Body of pancreas (tissue), 4 donors: Measurements from ENCODE around the gene GPR158.

ENCODE experiments used
- POLR2A ChIP-seq, 3 donors: fragments of 450-650 bp; IDR thresholded peaks; one replicate each; pipeline ENCODE4 v1.6.1; 2016; ENCODE audit warnings: antibody characterized with exemption in 3 of 3, mild to moderate bottlenecking in 2 of 3
- TF ChIP-seq, protein P1 (sequence below), 7 experiments: fragments of 450-650 bp in 4 of 7; fragments of 200-600 bp in 3 of 7; sonication (generic) in 3 of 7; IDR thresholded peaks; one replicate each; pipeline ENCODE4 v1.5.1; 2016 to 2019; ENCODE audit warnings: antibody characterized with exemption in 7 of 7

- no peak for TF ChIP-seq POLR2A (IDR thresholded peaks at IDR 0.05)
- TF ChIP-seq, protein P1, sequence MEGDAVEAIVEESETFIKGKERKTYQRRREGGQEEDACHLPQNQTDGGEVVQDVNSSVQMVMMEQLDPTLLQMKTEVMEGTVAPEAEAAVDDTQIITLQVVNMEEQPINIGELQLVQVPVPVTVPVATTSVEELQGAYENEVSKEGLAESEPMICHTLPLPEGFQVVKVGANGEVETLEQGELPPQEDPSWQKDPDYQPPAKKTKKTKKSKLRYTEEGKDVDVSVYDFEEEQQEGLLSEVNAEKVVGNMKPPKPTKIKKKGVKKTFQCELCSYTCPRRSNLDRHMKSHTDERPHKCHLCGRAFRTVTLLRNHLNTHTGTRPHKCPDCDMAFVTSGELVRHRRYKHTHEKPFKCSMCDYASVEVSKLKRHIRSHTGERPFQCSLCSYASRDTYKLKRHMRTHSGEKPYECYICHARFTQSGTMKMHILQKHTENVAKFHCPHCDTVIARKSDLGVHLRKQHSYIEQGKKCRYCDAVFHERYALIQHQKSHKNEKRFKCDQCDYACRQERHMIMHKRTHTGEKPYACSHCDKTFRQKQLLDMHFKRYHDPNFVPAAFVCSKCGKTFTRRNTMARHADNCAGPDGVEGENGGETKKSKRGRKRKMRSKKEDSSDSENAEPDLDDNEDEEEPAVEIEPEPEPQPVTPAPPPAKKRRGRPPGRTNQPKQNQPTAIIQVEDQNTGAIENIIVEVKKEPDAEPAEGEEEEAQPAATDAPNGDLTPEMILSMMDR (IDR thresholded peaks at IDR 0.05), result no peak
These were observed 16.5 kb downstream of the GPR158 start for GRCh38 chr10:25191162-25191895.
